ENCODE data around the gene RYR1.
"Not testable (repeated sequence)": the region's sequence is repeated elsewhere in the genome, so short reads cannot be mapped to it uniquely, and the experiment has no call there.

The RYR1 gene

GRCh38 chr19:38514812-38515633 lies 81.5 kb downstream of the RYR1 start:
- TF ChIP-seq CTCF (conservative IDR thresholded peaks at IDR 0.05; ENCODE audit: low read depth, low read length), result peak; percentile 93
- no peak overlapping the region for H3K4me3 ChIP-seq (ENCODE audit: low read length)
- DNase-seq (ENCODE audit: low read depth), result peak; percentile 29

GRCh38 chr19:38515896-38516295 lies 82.4 kb downstream of the RYR1 start:
- H3K4me3 ChIP-seq (ENCODE audit: low read length), result no peak overlapping the region
- no peak for DNase-seq (ENCODE audit: low read depth)
- no peak for TF ChIP-seq CTCF (conservative IDR thresholded peaks at IDR 0.05; ENCODE audit: low read depth, low read length)

- TF ChIP-seq CTCF (conservative IDR thresholded peaks at IDR 0.05; ENCODE audit: low read depth, low read length), result no peak
- no peak overlapping the region for H3K4me3 ChIP-seq (ENCODE audit: low read length)
- DNase-seq (ENCODE audit: low read depth), result no peak
Measured at GRCh38 chr19:38516802-38517201, 83.3 kb downstream of the RYR1 start.

- no peak overlapping the region for H3K4me3 ChIP-seq (ENCODE audit: low read length)
- no peak for DNase-seq (ENCODE audit: low read depth)
- TF ChIP-seq CTCF (conservative IDR thresholded peaks at IDR 0.05; ENCODE audit: low read depth, low read length), result no peak
Measured at GRCh38 chr19:38517321-38517720, 83.8 kb downstream of the RYR1 start.

- not testable (repeated sequence) for H3K4me3 ChIP-seq (ENCODE audit: low read length); DNase-seq (ENCODE audit: low read depth)
Measured at GRCh38 chr19:38517980-38518379, 84.5 kb downstream of the RYR1 start.

GRCh38 chr19:38519168-38519567 lies 85.7 kb downstream of the RYR1 start:
- H3K4me3 ChIP-seq (ENCODE audit: low read length), result no peak overlapping the region
- TF ChIP-seq CTCF (conservative IDR thresholded peaks at IDR 0.05; ENCODE audit: low read depth, low read length), result no peak
- no peak for DNase-seq (ENCODE audit: low read depth)

GRCh38 chr19:38519988-38520387 lies 86.5 kb downstream of the RYR1 start:
- DNase-seq (ENCODE audit: low read depth), result no peak
- no peak for TF ChIP-seq CTCF (conservative IDR thresholded peaks at IDR 0.05; ENCODE audit: low read depth, low read length)

More at GRCh38 chr19:38519988-38520387, 86.5 kb downstream of the RYR1 start:
- H3K4me3 ChIP-seq (ENCODE audit: low read length), result no peak overlapping the region
